Fibroblast of peridontal ligament (primary cell): ENCODE measurements around the gene APBA1.
A peak's percentile ranks its signal among the peaks of the same experiment; 100 is the strongest.

Experiments
- DNase-seq: peaks from one replicate; pipeline ENCODE4 v3.0.0-alpha.2; 2010; ENCODE audit errors: extremely low read depth

APBA1 gene

DNA sequence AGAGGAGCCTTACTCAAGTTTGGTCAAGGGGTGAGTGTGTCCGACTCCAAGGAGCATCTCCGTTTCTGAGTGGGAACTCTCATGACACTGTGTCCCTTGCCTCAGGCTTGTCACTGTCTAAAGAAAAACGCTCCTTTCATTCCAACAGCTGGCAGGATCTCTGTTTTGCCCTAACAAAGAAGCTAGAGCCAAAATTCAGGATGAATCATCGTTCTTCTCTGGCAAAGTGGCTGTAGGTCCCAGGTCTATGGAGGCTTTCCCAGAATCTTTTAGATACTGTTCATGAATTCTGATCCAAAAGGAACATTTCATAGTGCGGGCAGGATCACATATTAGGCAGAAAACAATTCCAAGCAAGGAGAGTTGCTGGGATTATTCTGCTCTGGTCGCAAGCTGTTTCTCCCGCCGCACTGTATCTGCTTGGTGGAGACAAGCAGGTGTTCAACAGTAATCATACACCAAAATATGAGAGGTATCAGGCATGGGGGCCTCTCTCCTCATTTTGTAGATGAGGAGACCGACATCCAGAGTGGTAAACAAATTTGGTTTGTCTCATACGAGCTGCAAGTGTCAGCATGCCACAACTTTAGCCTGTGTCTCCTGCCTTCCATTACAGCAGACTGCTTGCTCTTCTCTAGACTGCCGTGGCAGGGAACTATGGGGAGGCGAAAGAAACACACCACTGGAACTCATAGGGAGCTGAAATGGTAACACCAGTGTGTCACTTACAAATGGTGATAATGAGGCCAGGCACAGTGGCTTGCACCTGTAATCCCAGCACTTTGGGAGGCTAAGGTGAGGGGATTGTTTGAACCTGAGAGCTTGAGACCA, 274.6 kb downstream of the APBA1 start:
- peak; percentile 41 for DNase-seq

- DNase-seq, result no peak
Observed at GRCh38 chr9:69396759-69397158, 275.4 kb downstream of the APBA1 start.

DNA sequence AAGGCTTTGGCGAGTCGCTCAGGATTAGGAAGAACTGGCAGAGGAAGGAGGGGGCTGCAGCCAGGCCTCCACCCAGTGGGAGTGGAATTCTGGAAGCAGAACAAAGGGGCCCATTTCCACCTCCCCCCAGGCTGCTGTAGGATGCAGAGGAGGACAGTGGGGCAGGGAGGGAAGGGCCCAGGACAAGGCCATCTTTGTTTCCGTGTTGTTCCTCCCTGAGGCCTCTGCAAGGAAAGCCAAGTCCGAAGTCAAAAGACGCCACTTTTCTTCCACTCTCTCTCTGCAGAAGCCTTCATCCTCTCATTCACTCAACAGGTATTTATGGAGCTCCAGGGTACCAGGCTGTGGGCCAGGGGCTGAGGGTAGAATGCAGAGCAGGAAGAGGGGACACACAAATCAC, 276.5 kb downstream of the APBA1 start:
- DNase-seq, result no peak

DNA sequence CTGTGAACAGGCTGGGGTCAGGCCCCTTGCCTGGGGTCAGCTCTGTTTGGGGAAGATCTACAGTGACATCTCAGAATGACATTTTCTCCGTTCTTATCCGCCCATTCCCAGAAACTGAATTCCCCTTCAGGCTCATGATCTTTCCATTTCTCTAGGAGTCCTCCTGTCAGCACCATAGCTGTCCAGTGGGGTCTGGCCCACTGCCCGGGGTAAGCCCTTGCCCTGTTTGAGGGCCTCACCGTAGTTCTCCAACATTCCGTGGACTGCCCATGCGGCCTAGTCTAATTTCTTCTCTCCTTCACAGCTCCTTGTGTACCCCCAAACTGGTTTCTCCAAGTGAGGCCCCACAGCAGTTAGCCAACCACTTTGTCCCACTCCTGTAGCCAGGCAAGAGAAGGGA, 278.7 kb downstream of the APBA1 start:
- no peak for DNase-seq

DNA sequence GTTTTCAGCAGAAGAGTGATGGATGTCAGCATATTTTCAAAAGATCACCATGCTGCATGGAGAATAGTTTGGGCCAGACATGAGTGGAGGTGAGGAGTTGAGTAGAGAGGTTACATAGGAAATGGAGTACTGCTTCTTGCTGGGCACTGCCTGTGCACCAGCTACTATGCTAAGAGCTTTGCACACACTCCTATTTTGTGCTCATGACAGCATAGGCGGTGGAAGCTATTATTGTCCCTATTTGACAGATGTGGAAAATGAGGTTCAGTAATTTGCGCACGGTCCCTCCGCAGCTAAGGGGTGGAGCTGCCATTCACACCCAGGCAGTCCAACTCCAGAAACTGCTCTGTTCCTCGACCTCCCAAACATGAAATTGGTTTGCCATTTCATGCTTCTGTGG, 279.3 kb downstream of the APBA1 start:
- no peak for DNase-seq

DNA sequence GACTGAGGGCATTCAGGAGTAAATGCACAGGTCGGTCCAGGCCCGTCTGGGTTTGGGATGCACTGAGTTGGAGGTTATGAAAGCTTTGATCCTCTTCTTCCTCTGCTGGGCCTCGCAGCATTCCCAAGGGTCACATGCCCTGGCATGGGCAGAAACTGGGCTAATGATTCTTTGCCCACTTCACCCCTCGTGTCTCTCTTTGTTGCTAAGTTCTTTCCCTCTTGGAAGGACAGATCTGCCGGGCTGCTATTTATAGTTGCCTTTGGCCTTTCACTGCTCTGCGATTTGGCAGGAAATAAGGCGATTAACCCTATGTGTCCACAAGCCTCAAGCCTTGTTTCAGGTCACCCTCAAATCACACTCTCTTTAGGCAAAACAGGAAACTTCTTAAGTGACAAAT, 280.2 kb downstream of the APBA1 start:
- DNase-seq, result peak; percentile 17

DNA sequence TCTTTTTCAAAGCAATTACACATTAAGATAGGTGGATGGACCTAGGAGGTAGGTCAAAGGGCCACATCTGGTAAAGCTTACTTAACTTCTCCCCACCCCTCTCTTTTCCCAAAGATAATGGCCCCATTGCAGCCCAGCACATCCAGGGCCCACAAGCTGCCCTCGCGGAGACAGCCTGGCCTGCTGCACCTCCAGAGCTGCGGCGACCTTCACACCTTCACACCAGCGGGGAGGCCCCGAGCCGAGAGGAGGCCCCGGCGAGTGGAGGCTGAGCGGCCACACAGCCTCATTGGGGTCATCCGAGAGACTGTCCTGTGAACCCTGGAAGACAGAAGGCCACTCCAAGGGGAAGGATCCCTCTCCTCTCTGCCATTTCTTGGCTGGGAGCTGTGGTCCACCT, 280.7 kb downstream of the APBA1 start:
- no peak for DNase-seq

GRCh38 chr9:69389437-69389995, 282.7 kb downstream of the APBA1 start:
- no peak for DNase-seq

DNA sequence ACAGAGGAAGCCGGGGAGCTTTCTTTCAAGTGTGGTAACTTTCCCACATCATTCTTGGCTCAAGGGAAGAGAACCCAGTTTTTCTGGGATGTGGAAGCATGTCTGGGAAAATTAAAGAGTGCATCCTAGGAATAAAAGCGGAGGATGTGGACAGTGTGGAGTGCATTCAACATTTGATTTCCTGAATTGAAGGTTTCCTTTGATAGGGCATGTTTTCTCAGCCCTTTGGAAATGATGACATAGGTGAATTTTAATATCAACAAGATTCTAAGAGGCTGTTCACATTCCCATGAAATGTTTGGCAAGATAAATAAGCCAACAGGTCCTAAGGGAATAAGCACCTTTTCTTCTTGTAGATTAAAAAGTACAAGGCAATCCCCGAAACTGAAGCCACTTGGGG, 283.6 kb downstream of the APBA1 start:
- DNase-seq, result no peak

DNA sequence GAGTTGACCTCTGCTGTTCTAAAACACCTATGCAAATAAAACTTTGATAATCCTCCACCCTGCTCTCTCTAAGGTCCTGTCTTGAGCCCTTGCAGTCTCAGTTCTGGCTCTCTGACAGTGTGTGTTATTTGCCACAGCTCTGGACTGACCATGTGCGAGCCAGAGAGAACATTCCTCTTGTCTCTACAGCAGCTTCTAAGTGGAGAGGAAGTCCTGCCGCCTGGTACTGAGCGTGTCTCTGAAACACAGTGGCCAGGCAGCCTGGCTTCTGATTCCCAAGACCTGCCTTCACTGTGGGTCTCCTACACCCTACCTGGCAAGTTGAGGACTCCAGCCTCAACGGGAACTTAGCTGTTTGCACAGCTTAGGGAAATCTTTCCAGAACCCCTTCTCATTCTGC, 285.5 kb downstream of the APBA1 start:
- DNase-seq, result no peak

DNA sequence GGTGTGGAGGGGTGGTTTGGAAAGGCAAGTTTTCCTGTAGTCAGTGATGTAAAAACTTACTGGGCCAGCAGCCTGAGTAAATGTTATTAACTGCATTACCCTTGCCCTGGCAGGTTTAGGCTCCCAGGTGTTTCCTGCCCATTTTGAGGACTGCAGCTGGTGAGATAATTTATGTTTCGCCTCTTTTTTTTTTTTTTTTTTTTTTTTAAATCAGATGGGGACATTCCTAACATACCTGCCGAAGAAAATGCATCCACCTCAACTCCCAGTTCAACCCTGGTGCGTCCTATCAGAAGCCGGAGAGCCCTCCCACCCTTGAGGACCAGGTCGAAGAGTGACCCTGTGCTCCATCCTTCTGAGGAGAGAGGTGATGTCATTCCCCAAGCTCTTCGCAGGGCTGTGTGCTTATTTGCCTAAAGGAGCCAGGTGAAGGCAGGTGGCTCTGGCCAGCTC, 286.6 kb downstream of the APBA1 start:
- no peak for DNase-seq

- DNase-seq, result no peak
Observed at GRCh38 chr9:69382135-69382534, 290.0 kb downstream of the APBA1 start.

- DNase-seq, result no peak
Observed at GRCh38 chr9:69380811-69381210, 291.4 kb downstream of the APBA1 start.

- no peak for DNase-seq
Observed at GRCh38 chr9:69380301-69380700, 291.9 kb downstream of the APBA1 start.

DNA sequence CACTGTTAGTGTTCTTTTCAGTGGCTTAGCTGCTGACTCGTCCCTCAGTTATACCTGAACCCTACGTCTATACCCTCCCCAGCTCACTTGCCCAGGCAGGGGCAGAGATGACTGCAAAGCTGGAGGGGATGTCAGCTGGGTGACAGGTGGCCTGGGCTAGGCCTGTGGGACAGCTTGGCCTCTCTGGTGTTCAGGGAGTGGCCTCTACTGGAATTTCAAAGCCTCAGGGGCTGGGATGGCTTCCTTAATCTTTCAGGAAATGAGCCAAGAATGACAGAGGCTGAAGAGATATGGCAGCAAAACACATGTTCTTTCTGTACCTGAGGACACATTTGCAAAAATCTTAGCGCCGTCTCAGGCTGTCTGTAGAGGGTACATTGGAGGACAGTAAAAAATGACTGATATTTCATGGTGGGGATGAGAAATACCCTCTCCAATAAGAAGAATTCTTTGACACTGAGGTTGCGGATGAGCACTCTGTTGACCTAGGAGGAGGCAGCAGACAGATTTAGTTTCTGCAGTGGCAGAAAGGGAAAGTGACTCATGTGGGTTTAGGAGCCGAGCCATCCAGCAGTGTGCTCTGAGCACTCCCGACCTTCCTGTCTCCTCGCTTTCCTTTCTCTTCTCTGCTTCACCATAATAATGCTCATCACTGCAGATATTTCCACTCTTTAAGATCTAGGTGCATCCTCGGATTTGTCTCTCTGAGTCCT, 292.7 kb downstream of the APBA1 start:
- peak; percentile 36 for DNase-seq

GRCh38 chr9:69377981-69378380, 294.2 kb downstream of the APBA1 start:
- no peak for DNase-seq
